HG02943 (cell line): ENCODE results near the gene MAPK1IP1L.
"Not testable (repeated sequence)": the region's sequence is repeated elsewhere in the genome, so short reads cannot be mapped to it uniquely, and the experiment has no call there.

Experiments used
- ATAC-seq: cut with Tn5 transposase; IDR thresholded peaks from one replicate; pipeline ENCODE4 v1.9.1; 2021; ENCODE audit warnings: mild to moderate bottlenecking, low read depth, moderate library complexity; ENCODE audit not compliant: unreplicated experiment

The MAPK1IP1L gene

GRCh38 chr14:55053500-55053899 lies 2.1 kb downstream of the MAPK1IP1L start:
- ATAC-seq = no peak

GRCh38 chr14:55054098-55054497 lies 2.7 kb downstream of the MAPK1IP1L start:
- ATAC-seq = no peak

- no peak for ATAC-seq
Measured at GRCh38 chr14:55057919-55058318, 6.5 kb downstream of the MAPK1IP1L start.

- ATAC-seq = no peak
Measured at GRCh38 chr14:55059333-55059732, 7.9 kb downstream of the MAPK1IP1L start.

GRCh38 chr14:55062517-55063351 lies 11.3 kb downstream of the MAPK1IP1L start:
- ATAC-seq = no peak

DNA sequence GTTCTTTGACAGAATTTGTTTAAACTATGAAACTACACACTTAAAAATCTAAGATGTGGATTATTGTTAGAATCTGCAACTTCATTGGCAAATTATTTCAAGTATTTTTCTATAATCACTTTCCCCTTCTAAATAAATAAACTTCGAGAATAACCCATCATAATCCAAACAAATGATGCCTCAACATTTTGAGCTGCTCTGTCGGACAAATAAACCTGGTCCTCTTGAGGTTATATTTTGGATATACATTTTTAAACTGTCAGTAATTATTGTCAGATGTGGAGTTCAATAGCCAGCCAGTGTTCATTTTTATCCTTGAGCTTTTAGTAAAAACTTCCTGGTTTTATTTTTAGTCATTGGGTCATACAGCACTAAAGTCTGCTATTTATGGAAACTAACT lies 13.4 kb downstream of the MAPK1IP1L start:
- ATAC-seq = not testable (repeated sequence)

DNA sequence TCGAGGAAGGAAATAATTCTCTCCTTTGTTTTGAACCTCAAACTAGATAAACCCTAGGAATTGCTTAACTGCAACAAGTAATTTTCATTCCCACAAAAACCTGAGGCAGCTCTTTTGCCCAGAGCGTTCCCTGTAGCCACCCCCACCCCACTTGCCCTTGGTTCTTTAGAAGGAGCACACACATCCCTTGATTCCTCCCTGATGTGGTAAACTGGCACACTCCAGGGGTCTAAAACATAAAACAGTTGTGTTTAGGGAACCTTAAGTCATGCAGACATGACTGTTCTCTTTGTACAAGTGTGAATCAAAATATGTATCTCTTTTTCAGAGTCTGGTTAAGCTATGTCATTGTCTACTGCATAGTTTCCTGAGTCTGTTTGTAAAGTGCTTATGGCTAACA lies 14.0 kb downstream of the MAPK1IP1L start:
- ATAC-seq = no peak

GRCh38 chr14:55066223-55066622 lies 14.8 kb downstream of the MAPK1IP1L start:
- no peak for ATAC-seq

DNA sequence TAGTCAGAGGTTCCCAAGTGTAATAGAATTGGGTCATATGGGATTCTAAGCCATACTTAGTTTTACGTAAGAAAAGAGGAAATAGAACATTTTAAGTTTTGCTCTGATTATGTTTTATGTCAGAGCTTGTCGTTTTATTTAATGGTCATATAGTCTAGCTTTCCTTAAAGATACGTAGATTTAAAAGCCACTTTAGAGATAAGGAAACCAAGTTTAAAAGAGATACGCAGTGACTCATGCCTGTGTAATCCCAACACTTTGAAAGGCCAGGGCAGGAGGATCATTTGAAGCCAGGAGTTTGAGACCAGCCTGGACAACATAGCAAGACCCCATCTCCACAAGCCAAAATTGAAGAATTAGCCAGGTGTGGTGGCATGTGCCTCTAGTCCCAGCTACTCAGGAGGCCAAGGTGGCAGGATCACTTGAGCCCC lies 19.5 kb downstream of the MAPK1IP1L start:
- ATAC-seq = no peak

- peak; percentile 42 for ATAC-seq
Measured at GRCh38 chr14:55071870-55072640, 20.6 kb downstream of the MAPK1IP1L start.

- no peak for ATAC-seq
Measured at GRCh38 chr14:55073856-55074255, 22.4 kb downstream of the MAPK1IP1L start.

DNA sequence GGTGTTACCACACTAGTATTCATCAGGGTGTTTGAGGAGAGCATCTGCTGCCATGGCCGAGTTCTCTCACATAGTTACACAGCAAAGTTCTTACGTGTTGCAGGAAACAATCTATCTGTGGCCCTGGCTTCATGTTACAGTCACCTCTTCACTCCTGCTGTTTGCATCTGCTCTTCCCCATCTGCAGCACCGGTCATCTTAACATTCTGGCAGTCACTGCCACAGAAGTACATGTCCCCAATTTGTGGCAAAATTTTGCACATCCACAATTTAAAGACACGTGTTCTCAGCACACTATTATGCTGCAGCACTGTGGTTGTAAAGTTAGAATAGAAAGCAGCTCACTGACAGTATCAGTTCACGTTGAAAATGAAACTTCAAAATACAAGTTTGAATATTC lies 23.2 kb downstream of the MAPK1IP1L start:
- no peak for ATAC-seq

DNA sequence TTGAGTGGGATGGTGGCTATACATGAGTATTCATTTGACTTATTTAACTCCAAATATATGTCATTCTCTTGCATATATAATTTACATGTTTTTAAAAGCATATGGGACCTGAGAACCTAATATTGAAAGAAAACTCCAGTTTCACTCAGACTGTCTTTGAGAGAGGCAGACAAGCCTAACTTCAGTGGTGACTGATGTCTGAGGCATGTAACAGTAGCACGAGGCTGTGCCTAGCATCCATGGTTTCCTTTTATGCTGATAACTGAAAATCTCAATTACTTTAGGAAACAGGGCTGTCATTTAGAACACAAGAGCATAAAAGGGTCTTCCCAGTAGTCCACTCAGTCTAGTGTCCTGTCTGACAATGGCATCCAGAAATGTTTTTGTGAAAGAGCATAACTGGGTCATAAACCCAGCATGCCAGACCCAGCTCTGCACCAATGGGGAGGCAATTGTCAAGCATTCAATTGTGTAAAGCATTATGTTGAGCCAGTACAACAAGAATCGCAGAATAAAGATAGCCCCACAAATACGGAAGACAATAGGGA lies 24.3 kb downstream of the MAPK1IP1L start:
- no peak for ATAC-seq

GRCh38 chr14:55077170-55078151 lies 26.0 kb downstream of the MAPK1IP1L start:
- no peak for ATAC-seq

- ATAC-seq = not testable (repeated sequence)
Measured at GRCh38 chr14:55079961-55080360, 28.5 kb downstream of the MAPK1IP1L start.

DNA sequence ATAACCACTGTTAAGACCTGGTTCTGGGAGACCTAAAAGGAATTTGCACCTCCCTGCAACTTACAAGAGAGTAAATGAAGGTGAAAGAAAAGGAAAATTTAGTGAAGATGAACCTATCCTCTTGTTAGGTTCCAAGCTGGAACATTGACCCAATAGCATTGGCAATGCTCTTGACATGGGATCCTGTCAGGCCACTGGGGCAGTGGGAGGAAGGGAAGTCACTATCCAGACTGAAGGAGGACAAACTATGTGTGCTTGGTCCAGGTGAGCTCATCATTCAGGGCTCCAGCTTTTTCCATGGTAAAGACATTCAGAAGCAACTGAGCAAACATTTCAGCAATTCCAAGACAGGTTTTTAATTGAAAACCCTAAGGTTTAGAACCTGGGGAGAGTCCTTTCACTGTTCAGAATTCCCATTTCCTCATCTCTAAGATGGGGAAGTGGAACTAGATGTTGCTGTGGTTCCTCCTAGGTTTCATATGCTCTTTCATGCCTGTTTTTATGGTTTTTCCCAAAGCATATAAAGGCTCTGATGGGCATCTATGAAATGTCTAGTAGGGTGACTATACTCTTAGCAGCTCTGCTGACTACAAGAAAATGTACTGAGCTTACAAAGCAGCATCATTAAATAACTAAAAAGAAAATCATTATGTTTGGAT lies 33.1 kb downstream of the MAPK1IP1L start:
- ATAC-seq = no peak

DNA sequence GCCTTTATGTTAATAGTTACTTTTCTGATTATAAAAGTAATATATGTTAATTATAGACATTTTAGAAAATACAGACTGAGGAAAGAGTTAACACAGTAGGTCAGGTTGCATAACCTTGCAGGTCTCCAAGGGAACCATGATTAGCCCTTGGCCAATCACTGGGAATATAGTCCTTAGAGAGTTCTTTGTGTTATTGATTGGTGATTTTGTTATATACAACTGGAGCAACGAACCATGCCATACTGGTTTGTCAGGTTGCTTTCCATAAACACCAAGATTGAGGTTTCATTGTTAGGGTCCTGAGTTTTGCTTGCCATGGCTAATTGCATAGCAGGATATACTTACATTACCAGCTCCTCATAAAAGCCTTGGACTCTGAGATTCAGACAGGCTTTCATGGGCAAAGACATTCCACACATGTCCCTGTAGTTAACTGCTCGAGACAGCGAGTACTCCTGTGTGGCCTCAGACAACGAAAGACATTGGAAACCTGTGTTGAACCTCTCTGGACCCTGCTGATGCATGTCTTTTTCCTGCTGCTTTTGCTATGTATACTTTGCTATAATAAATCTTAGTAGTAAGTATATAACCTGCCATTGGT lies 33.7 kb downstream of the MAPK1IP1L start:
- ATAC-seq = no peak

DNA sequence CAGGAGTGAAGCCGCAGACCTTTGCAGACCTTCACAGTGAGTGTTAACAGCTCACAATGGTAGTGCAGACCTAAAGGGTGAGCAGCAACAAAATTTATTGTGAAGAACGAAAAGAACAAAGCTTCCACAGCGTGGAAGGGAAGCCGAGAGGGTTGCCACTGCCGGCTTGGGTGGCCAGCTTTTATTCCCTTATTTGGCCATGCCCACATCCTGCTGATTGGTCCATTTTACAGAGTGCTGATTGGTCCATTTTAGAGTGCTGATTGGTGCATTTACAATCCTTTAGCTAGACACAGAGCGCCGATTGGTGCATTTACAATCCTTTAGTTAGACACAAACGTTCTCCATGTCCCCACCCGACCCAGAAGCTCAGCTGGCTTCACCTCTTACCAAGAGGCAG lies 35.5 kb downstream of the MAPK1IP1L start:
- ATAC-seq = no peak

- ATAC-seq = no peak
Measured at GRCh38 chr14:55088356-55088755, 36.9 kb downstream of the MAPK1IP1L start.
